Measurements from ENCODE around the gene ZNF236.
"Not testable (repeated sequence)": the region's sequence is repeated elsewhere in the genome, so short reads cannot be mapped to it uniquely, and the experiment has no call there.

Gene ZNF236

DNA sequence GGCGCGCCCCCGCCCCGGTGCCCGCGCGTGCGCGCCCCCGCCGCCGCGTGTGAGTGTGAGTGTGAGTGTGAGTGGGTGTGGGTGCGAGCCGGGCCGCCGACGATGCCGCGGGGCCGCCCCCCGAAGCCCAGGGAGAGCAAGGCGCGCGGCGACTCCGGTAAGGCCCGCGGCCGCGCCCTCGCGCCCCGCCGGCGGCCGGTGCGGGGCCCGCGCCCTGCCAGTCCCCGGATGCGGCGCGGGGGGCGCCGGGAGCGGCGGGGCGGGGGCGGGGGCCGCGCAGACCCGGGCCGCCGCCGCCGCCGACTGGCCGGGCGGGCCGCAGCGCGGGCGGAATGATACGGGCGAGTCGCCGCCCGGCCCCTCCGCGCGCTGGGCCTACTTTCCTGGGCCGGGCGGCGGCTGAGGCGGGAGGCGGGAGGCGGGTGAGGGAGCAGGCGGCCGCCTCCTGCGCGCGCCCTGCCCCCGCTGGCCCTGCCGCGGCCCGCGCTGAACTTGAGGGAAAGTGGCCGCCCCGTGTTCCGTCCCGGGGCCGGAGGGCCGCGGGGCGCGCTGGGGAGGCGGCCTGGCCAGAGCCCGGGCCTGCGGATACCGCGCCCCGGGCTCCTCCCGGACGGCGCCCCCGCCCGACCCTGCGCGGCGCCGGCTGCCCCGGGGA, at the start of gene ZNF236:
TSS of gene ZNF236 (plus strand) at position 52 of the 655 bp plus-strand sequence. CDS start at position 103, 51 bp downstream.
- DNase-seq = peak; percentile 33

DNA sequence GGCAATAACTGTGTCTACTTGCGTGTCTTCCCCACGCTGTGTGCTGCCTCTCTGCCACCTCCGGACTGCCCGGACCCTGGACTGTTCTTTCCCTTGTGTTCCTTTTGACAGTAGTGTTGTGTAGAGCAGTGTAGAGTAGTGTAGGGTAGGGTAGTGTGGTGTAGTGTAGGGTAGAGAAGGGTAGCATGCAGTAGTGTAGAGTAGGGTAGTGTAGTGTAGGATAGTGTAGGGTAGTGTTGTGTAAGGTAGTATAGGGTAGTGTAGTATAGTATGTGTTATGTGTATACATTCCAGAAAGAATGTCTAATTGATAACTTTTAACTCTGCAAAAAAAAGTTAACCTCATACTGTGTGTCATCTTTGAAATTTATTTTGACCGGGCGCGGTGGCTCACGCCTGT, 49.7 kb upstream of the ZNF236 start:
- no peak for DNase-seq

DNA sequence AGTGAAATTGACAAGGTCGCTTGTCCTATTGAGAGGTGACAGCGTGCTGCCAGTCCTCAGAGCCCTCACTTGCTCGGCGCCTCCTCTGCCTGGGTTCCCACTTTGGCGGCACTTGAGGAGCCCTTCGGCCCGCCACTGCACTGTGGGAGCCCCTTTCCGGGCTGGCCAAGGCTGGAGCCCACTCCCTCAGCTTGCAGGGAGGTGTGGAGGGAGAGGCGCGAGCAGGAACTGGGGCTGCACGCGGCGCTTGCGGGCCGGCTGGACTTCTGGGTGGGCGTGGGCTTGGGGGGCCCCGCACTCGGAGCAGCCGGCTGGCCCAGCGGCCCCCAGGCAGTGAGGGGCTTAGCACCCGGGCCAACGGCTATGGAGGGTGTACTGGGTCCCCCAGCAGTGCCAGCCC, 45.3 kb upstream of the ZNF236 start:
- DNase-seq = not testable (repeated sequence)

DNA sequence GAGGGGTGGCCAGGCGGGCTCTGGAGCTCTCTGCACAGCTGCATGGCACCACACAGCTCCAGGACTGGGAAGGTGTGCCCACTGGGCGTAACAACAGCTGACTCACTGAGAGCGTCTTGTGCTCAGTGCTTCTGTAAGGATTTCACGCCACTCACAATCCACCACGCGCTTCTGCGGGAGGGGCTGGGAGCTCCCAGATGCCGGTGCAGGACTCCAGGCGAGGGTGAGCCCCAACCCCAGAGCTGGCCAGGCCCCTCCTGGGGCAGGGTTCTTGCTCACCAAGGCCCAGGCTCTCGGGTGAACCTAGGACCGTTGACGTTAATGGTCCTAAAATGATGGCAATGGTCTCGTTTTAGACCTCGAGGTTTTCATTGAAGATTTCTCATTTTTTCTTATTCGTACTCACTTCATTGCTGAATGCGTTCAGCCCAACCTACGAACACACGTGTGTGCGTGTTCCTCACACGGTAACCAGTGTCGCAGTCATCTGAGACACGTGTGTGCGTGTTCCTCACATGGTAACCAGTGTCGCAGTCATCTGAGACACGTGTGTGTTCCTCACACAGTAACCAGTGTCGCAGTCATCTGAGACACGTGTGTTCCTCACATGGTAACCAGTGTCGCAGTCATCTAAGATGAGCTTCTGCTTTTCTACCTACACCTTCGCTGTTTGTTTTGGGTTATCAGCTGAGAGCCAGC, 38.4 kb upstream of the ZNF236 start:
- no peak for DNase-seq

DNA sequence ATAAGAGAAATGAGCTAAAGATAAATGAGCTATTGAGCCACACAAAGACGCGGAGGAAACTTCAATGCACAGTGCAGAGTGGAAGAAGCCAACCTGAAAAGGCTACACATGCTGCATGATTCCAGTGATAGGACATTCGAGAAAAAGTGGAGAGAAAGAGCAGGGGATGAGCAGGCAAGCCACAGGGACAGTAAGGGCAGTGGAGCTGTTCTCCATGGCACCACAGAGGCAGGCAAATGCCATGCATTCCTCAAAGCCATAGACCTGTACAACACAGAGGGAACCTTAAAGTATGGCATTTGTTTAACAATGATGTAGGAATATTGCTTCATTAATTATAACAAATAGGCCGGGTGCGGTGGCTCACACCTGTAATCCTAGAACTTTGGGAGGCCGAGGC, 36.5 kb upstream of the ZNF236 start:
- DNase-seq = no peak

DNA sequence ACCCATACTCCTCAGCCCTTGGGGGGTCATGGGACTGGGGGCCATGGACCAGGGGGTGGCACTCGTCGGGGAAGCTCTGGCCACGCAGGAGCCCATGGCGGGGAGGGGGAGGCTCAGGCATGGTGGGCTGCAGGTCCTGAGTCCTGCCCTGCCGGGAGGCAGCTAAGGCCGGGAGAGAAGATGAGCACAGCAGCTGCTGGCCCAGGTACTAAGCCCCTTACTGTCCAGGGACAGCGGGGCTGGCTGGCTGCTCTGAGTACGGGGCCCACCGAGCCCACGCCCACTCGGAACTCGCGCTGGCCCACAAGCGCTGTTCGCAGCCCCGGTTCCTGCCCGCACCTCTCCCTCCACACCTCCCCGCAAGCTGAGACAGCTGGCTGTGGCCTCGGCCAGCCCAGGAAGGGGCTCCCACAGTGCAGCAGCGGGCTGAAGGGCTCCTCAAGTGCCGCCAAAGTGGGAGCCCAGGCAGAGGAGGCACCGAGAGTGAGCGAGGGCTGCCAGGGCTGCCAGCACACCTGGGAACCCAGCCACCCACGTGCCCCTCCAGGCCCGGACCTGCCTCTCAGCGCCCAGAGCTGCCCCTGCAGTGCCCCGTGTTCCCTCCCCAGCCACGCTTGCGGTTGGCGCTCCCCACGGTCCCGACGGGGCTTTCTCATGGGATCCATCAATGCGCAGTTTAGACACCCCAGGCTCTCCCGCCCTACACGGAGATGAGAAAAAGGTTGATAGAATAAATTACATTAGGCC, 33.6 kb upstream of the ZNF236 start:
- DNase-seq = no peak

DNA sequence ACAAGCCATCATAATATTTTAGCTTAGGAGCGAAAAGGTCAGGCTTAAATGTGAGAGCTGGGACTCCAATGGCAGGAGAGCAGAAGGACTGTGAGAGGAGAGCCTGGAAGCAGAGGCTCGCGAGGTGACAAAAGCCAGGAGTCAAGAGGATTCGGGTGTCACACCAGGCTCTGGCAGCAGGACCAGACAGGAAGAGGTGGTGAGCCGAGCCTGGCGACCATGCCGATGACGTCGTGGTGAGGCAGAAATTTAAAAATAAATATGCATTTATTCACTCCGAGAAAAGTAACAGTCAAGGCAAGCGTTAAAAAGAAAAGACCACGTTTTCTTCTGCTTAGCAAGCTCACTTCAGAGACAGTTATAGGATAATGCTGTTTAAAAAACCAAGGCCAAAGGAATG, 31.3 kb upstream of the ZNF236 start:
- no peak for DNase-seq

DNA sequence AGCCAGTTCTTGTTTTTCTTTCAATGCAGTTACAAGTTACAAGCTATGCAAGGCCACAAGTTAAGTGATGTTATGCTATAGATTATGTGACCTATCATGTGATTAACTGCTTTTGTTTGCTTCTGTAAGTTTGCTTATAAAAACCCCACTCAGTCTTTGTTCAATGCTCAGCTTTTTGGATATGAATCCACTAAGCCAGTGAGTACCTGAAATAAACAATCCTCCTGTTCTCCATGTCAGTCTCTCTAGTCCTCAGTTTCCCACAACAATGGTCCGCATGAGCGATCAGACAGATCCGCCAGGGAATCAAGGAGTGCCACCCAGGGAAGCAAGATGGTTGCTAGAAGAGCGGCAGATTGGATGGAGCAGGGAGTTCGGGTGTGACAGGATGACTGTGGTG, 30.7 kb upstream of the ZNF236 start:
- DNase-seq = no peak

DNA sequence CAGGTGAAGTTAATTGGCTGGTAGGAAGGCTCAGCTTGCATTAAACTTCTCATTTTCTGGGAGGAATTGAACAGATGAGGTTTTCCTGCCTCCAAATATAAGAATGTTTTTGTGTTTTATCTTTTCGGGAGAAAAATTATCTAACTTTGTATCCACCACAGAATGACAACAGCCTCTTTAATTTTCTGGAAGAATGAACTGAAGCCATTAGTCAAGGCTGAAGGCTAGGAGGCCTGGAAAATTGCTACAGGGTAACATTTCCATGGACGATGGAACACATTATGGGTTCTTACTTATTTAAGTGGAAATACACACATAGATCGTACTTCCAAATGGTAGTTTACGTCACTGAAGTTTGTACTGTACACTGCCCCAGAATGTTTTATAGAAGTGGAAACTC, 28.0 kb upstream of the ZNF236 start:
- DNase-seq = no peak

DNA sequence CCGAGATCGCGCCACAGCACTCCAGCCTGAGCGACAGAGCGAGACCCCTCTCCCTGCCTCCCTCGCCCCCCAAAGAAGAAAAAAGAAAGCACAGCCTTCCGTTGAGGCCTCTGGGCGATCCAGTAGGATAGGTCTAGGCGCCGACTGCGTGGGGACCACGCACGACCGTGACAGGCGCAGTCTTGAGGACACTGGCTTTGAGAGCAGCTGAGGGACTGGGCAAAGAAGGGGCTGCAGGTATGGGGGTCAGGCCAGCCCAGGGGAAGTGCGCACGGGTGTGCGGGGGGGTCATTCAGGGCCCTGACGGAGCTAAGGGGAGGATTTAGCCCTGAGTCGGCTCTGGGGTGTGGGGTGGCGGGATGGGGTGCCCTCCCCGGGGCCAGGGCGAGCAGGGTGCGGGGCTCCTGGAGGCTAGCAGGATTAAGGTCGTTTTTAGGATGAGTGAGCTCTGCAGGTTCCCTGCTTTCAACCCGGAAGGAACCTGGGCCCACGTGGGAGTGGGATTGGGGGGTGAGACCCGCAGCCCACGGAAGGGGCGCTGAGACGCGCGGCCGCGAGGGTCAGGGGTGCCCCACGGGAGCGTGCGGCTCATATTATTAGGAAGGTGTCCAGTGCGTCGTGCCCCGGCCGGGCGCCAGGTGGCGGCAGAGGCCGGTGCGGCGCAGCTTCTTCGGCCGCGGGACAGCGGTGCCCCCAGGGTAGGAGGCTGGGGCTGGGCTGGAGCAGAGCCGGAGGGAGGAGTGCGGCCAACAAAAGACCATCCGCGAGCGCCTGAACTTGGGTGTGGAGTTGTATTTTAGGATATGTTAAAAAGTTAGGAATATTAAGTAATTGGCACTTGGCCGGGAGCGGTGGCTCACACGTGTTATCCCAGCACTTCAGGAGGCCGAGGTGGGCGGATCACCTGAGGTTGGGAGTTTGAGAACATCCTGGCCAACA, 20.5 kb upstream of the ZNF236 start:
- DNase-seq = peak; percentile 50

DNA sequence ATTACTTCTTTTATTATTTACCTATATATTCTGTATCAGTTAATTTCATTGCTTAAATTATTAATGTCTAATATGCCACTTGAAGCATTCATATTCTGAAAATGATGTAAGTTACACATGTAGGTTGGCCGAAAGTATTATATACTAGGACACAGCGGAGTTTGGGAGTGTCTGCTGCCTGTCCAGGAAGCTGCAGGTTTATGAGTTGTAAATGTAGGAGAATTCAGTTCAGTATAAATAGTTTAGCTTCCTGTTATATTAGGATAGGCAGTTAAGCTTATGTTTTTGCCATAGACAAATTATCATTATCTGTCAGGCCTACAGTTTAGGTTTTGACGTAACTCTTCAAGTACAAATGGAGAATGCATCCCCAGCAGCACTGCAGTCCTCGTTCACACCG, 18.9 kb upstream of the ZNF236 start:
- DNase-seq = no peak

DNA sequence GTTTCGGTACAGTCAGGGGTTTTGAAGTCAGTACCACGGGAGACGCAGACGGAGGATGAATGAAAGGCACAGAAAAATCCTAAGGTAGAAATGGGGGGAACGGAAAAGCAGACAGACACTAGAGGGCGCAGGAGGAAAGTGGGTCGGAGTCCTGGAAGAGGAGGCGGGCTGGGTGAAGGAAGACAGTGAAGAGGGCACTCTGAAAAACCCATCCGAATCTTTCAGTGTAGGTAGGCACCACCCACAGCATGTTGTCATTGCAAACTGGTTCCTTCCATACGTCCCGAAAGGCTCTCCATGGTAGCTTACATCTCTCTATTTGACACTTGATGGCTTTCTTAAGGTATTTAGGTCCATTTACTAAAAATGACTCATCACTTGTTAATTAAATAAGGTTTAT, 18.5 kb upstream of the ZNF236 start:
- peak; percentile 73 for DNase-seq

DNA sequence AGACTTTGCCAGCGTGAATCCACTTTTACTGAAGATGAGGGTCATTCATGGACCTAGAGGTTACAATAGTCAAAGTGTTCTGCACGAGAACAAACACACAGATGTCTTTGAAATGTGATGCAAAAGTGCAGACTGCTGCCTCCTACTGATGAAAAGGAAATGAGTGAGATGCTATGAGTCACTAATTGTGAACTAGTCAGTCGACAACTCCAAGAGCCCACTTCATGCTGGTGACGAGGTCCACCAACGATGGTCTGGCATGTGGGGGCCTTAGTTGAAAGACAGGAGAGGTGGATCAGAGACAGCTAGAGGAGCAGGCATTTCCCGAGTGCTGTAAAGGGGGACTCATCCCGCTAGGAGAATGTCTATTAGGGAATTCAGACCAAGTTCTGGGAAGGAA, 17.1 kb upstream of the ZNF236 start:
- DNase-seq = no peak

DNA sequence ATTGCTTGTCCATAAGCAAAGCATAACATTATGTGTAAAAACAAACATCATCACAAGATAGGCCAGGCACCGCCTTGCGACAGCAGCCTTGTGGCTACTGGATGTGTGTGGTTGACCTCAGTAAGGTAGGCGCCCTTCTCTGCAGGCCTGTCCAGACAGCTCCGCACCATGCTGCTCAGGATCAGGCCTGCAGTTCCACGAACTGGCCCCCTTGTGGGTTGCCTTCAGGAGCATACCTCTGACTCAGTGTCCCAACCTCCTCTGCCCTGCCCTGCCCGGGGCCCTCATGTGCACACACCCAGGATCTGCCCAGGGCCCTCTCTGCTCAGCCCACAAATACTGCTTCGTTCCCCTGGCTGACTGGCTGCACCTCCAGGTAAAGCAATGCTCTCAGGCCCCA, 16.1 kb upstream of the ZNF236 start:
- DNase-seq = no peak

DNA sequence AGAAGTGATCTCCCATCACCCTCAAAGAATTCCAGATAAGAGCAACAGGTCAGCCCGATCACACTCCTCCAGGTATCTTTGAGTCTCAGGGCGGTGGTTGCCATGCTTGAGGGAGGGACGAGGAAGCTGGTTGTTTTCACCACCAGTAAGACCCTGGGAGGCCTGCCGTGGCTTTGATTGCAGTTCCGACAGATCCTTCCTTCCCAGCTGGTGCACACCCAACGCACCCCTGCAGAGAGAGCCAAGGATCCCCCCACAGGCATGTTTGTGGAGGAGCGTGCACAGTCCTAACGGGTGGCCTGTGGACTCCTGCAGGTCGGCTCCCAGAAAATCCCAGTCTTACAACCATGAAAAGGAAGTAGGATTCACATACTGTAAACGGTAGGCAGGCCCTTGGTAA, 13.8 kb upstream of the ZNF236 start:
- DNase-seq = no peak

DNA sequence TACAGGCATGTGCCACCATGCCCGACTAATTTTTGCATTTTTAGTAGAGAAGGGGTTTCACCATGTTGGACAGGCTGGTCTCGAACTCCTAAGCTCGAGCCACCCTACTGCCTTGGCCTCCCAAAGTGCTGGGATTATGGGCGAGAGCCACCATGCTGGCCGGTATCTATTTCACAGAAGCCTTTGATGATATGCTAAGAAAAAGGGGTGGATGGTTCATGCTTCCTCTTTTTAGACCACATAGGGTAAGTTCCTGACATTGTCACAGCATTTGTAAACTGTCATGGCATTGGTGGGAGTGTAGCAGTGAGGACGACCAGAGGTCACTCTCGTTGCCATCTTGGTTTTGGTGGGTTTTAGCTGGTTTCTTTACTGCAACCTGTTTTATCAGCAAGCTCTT, 10.8 kb upstream of the ZNF236 start:
- DNase-seq = not testable (repeated sequence)

DNA sequence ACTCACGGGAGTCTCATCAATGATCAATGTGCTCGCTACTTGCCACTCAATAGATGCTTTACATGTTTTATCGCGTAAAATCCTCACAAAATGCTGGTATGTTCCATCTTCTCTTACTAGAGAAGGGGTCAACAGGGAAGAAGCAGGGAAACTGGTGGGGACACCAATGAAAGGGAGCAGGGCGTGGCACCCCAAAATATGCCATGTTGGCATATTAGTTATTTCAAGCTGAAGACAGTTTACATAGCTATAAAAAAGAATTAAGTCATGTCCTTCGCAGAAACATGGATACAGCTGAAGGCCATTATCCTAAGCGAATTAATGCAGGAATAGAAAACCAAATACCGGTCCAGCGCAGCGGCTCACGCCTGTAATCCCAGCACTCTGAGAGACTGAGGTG, 8.1 kb upstream of the ZNF236 start:
- no peak for DNase-seq

DNA sequence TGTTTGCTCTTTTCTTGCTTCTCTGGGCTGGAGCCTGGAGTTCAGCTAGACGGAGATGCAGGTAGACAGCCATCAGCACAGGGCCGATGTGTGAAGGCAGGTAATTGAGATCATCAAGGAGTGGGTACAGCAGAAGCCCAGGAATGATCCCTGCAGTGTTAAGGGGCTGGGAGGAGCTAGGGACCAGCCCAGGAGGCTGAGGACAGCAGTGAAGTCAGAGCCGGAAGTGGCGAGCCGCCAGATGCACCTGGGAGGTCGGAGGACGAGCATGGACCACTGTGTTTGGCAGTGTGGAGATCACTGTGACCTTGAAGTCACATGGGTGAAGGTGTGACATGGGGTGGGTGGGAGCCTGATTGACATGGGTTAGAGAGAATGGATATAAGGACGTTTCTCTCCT, 6.2 kb upstream of the ZNF236 start:
- no peak for DNase-seq

DNA sequence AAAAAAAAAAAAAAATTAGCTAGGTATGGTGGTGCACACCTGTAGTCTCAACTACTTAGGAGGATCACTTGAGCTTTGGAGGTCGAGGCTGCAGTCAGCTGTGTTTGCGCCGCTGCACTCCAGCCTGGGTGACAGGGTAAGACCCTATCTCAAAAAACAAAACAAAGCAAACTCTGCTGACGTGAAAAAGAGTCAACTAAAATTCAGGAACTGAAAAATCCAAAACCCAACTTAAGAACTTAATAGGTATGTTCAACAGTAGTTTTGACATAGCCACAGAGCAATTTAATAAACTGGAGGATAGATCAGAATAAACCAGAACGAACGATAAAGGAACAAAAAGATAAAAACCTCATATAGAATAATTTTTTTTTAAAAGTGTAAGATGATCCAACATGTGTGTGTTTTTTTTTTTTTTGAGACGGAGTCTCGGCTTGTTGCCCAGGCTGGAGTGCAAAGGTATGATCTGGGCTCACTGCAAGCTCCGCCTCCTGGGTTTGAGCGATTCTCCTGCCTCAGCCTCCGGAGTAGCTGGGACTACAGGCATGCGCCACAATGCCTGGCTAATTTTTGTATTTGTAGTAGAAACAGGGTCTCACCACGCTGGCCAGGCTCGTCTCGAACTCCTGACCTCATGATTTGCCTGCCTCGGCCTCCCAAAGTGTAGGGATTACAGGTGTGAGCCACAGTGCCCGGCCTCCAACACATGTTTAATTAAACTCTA, 4.3 kb upstream of the ZNF236 start:
- DNase-seq = no peak

DNA sequence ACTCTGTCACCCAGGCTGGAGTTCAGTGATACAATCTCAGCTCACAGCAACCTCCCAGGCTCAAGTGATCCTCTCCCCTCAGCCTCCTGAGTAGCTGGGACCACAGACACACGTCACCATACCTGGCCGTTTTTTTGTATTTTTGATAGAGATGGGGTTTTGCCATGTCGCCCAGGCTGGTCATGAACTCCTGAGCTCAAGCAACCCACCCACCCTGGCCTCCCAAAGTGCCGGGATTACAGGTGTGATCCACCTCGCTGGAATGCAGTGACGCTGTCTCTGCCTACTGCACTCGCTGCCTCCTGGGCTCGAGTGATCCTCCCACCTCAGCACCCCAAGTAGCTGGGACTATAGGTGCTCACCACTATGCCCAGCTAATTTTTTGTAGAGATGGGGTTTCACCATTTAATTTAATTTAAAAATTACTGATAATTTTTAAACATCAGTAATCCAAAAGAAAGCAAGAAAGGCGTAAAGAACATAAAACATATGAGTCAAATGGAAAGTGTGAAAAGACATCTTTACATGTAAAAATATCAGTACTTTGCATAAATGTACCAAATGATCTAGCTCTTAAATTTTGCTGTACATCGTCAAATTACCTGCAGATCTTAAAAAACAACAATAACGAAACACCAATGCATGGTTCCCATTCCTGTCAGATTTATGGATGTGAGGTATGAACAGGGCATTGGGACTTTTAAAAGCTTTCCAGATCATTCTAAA, 2.8 kb upstream of the ZNF236 start:
- no peak for DNase-seq

DNA sequence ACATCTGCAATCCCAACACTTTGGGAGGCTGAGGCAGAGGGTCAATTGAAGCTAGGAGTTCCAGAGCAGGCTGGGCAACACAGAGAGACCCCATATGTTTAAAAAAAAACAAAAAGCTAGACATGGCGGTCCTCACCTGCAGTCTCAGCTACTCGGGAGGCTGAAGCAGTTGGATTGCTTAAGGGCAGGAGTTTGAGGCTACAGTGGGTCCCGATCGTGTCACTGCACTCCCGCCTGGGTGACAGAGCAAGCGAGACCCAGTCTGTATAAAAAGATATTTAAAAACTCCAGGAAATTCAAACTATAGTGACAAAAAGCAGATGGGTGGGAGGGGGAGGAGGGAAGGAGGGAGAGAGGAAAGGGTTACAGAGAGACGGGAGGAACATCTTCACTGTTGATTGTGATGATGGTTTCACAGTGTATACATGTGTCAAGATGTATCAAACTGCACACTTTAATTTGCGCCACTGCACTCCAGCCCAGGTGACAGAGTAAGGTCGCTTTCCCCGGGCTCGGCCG, 942 bp upstream of the ZNF236 start:
- no peak for DNase-seq
